ENCODE measurements around the gene UBTD1.

DNA sequence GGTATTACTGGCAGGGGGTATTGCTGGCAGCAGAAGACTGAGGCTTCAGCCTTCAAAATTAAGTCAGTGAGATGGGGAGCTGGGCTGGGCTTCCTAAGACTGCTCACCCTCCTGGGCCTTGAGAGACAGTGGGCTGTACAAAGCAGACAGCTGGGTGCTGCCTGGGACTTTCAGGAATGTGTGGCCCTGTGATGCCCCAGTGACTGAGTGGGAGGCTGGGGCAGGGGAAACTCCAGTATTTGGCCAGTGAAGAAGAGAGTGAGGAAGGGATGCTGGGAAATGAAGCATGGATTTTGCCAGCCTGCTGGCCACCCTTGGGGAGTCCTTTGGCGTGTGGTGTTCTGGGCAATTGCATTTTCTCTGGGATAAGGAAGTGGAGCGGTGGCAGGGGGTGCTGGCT lies 74.3 kb downstream of the UBTD1 start:
- TF ChIP-seq CTCF (IDR thresholded peaks at IDR 0.05; ENCODE audit: low read depth, low read length) (no peak), POLR2A (IDR thresholded peaks at IDR 0.05; ENCODE audit: extremely low read depth, insufficient read length) (no peak), MAX (IDR thresholded peaks at IDR 0.05; ENCODE audit: low read depth, low read length) (no peak), MYC (IDR thresholded peaks at IDR 0.05; ENCODE audit: low read depth, low read length) (no peak)
